HG02588 (cell line): ENCODE measurements around the gene ROR1.

ENCODE experiments used
- ATAC-seq: cut with Tn5 transposase; IDR thresholded peaks from one replicate; pipeline ENCODE4 v1.9.1; 2021; ENCODE audit warnings: mild to moderate bottlenecking, moderate library complexity; ENCODE audit not compliant: unreplicated experiment

The ROR1 gene

DNA sequence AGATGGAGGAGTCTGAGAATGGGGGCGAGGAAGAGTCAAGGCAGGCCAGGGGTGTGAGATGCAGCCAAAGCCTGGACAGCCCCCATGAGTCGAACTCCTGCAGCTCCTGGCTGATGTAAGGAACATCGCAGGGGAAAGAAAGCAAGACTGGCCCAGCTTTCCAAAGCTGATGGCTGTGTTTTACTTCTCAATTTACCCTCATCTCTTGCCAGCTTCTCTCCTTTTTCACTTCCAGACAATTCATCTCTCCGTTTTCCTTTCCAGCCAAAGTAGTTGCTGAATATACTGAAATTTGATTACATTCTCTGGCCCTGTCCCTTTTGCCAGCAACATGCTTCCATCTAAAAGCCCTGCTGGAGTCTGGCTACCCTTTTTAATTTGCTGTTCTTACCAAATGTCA, 389.6 kb downstream of the ROR1 start:
- ATAC-seq, result no peak

DNA sequence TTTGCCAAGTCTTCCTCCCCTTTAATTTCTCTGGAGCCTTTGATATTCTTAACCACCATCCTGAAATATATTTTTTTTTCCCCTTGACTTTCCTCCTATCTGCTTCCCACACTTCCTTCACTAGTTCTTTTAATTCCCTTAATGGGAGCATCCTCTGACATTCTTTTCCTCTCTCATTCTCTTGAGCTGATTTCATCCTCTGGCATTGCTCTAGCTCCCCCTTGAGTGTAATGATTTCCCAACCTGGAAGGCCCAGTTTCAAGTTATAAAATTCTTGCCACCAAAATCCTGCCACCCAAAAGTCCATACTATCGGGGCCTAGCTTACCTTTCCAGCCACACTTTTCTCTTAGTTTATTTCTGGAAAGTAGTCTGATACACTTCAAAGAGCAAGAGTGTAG, 390.2 kb downstream of the ROR1 start:
- ATAC-seq, result no peak

DNA sequence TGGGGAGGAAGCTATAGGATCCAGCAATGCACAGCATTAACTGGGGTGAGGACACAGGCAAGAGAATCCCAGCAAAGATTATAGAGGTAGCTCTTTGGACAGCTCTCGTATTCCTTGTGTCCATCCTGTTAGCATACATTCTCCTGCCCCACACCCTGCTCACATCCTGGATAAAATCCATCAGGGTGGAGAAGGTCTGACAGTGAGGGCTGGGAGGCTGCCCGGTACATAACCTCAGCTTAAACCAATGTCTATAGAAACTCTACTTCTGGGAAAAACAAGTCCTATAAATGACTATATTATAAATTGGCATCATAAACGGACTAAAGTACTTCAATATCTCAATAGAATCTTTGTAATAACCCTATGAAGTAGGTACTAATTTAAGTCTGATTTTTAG, 392.8 kb downstream of the ROR1 start:
- no peak for ATAC-seq

GRCh38 chr1:64167176-64167575, 393.4 kb downstream of the ROR1 start:
- no peak for ATAC-seq

DNA sequence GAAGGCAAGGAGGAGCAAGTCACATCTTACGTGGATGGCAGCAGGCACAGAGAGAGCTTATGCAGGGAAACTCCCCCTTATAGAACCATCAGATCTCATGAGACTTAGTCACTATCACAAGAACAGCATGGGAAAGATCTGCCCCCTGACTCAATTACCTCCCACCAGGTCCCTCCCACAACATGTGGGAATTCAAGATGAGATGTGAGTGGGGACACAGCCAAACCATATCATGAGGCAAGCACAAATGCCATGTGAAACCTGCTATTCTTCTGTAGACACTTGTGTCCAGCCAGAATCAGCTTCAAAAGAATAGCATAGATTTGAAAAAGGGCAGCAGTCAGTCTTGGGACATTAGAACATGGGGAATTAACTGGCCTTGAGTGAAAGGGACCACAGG, 397.4 kb downstream of the ROR1 start:
- peak; percentile 2 for ATAC-seq

DNA sequence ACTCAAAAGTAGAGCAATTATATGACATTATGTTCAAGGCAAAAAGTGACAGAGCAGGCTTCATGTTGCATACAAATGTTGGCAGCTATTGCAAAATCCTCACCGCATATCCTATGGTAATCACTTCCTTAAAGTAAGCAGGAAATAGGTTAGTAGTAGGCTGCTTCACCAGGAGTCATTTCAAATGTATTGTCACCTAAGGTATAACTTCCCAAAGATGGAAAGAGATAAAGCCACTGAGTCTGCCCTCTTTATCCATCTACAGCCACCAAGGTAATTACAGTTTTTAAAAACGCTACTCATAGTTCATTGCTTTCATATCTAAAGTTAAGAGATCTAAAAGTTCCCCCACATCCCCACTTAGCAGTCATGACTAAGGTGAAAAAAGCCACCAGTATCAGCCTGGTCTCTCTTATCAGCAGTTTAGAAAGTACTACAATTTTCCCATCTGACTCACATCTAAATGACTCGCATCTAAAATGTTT, 398.0 kb downstream of the ROR1 start:
- ATAC-seq, result peak; percentile 77

- peak; percentile 29 for ATAC-seq
These were observed 398.7 kb downstream of the ROR1 start for GRCh38 chr1:64172458-64172983.

- no peak for ATAC-seq
These were observed 399.6 kb downstream of the ROR1 start for GRCh38 chr1:64173336-64173940.

- no peak for ATAC-seq
These were observed 401.8 kb downstream of the ROR1 start for GRCh38 chr1:64175639-64176038.

DNA sequence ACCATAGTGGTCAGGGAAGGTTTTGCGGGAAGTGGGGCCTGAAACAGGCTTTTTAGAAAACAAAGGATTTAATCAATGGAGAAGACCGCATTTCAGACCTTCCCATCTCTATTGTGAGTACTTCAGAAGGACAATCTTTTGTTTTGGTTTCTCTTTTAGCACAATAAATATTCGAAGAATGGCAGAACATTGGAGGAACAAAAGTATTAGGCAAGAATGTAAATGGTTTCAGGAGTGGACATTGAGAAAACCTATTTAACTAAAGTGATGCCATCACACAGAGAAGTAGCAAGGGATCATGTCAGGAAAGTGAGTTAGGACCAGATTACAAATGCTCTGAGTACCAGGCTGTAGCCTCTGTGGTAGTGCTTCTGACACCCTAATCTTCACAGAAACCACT, 402.8 kb downstream of the ROR1 start:
- ATAC-seq, result no peak

GRCh38 chr1:64179588-64179987, 405.8 kb downstream of the ROR1 start:
- ATAC-seq, result no peak

GRCh38 chr1:64182207-64182606, 408.4 kb downstream of the ROR1 start:
- ATAC-seq, result no peak

DNA sequence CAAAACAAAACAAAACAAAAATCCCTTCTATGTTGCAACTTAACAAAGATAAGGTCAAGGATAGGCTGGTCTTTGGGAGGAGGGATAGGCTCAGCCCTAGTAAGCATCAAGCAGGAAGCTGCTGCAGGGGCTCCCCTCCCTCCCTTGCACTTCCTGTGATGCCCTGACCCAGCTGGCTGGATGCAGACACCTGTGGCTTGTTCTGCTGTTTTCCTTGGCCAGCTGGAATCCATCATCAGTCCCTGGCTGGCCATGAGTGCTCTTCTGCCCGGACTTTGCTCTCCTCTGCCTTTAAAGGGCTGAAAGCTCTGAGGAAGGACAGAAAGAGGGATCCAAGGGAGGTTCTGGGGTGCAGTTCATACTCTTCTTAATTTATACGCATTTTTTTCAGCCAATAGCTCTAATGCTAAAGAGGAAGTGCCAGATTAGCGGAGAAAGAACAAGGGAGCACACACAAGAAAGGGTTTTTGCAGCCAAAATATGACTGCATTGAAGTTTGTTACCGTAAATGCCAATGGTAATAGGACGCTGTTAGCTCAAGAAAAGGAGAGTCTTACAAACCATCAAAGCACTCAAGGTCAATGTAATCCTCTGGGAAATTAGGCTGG, 409.7 kb downstream of the ROR1 start:
- no peak for ATAC-seq

- ATAC-seq, result no peak
These were observed 410.2 kb downstream of the ROR1 start for GRCh38 chr1:64184003-64184440.

DNA sequence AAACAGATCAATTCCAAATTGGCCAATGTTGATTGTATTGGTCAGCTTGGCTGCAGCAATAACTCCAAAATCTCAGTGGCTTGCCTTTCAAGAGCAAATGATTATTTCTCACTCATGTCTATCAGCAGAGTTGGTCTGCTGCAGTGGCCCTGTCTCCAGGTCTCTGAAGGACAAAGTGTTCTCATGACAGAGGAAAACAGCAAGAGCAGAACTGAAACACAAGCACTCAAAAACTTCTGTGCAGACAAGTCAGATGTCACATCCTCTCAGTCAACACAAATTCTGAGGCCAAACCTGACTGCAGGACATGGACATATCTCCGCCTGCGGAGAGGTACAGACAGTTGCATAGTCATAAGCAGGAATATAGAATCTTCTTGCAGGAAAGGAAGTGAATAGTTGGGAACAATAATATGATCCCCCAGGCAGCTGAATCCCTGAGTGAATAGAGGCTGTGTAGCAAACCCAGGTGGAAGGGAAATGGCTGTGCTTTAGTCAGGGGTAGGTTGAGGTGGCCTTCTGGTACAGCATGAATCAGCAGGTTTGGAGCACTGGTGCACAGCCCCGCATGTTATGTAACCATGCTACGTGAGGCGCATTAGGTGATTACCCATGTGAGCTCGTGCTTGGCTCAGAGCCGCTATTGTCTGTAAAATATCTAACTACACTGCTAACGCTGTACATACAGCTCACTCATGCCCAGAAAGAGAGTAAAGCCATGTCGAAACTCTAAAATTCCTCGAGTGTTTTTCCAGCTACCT, 412.5 kb downstream of the ROR1 start:
- ATAC-seq, result no peak

DNA sequence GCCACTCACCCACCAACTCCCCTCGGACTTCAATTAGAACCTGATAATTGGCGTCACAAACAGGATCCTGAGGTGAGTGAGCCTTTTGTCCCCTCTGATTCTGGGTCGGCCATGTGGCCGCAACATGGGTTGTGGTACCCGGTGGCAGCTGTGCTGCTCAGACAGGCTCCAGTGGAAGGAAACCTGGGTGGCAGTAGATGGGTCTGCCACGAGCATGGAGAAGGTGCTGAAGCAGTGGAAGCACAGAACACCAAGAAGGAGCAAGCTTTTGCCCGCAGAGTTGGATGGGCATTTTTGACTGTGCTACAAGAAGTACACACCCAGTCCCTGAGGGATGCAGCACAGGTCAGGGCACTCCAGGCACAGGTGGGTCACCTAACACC, 413.1 kb downstream of the ROR1 start:
- ATAC-seq, result no peak

DNA sequence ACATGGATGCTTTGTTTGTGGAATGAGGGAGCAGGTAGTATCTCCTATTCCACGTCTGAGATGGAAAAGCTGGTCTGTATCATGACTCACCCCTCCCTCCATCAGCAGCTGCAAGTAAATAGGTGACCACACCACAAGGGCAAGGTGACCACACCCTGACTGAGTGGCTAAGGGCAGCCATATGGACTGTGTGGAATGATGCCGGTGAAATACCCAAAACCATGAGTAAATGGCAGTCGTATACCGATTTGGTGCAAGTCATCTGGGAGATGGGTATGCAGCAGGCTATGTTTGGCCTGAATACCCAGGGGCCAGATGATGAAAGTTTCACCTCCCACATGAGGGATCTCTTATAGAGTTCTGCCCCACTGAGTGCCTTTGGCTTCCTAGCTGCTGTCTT, 413.8 kb downstream of the ROR1 start:
- ATAC-seq, result no peak

DNA sequence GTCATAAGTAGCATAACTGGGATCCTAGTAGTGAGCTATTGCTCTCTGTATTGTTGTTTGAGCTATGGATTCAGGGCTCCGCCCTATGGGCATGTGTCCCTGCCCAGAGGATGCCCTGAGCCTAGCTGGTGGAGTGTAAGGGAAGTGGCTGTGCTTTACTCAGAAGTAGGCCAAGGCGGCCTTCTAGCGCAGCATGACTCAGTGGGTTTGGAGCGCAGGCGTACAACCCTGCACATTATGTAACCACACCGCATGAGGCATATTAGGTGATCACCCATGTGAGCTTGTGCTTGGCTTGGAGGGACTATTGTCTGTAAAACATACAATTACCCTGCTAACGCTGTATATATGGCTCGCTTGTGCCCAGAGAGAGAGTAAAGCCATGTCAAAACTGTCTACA, 418.5 kb downstream of the ROR1 start:
- ATAC-seq, result no peak

GRCh38 chr1:64194168-64195080, 420.6 kb downstream of the ROR1 start:
- no peak for ATAC-seq

DNA sequence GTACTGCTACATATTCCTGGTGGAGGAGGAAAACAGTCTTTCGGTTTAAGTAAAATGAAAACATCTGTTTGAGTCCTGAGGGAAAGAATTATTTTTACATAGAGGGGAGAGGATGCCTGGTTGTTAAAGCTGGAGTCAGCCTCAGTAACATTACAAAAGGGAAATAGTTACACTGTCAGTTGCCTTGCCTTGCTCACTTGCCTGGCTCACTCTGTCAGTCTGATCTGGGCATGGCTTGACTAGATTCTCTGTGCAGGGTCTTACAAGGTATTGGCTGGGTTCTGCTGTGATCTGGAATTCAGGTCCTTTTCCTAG, 421.2 kb downstream of the ROR1 start:
- ATAC-seq, result no peak
